ENCODE results near the gene C14orf180.

The C14orf180 gene

GRCh38 chr14:104561632-104562495 lies 17.7 kb upstream of the C14orf180 start:
- no peak for DNase-seq (ENCODE audit: low spot score)

DNA sequence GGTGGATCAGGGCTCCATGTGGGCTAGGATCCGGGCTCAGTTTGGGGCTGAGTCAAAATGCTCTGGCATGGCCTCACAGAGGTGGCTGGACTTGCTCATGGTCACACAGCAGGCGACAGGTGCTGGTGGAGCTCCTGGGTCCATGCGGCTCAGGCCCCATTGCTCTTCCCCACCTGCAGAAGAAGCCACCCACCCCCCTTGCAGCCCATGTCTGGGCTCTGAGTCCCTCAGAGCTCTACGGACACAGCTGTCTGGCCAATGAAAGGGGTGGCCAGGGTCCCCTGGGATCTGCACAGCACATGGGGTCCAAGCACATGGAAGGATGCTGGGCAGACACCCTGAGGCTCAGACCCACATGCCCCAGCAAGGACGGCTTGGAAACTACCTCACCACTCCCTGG lies 17.0 kb upstream of the C14orf180 start:
- no peak for DNase-seq (ENCODE audit: low spot score)

GRCh38 chr14:104563191-104563741 lies 16.3 kb upstream of the C14orf180 start:
- no peak for DNase-seq (ENCODE audit: low spot score)

- peak; percentile 50 for DNase-seq (ENCODE audit: low spot score)
Observed at GRCh38 chr14:104563742-104564615, 15.6 kb upstream of the C14orf180 start.

- DNase-seq (ENCODE audit: low spot score), result no peak
Observed at GRCh38 chr14:104564744-104565679, 14.6 kb upstream of the C14orf180 start.

DNA sequence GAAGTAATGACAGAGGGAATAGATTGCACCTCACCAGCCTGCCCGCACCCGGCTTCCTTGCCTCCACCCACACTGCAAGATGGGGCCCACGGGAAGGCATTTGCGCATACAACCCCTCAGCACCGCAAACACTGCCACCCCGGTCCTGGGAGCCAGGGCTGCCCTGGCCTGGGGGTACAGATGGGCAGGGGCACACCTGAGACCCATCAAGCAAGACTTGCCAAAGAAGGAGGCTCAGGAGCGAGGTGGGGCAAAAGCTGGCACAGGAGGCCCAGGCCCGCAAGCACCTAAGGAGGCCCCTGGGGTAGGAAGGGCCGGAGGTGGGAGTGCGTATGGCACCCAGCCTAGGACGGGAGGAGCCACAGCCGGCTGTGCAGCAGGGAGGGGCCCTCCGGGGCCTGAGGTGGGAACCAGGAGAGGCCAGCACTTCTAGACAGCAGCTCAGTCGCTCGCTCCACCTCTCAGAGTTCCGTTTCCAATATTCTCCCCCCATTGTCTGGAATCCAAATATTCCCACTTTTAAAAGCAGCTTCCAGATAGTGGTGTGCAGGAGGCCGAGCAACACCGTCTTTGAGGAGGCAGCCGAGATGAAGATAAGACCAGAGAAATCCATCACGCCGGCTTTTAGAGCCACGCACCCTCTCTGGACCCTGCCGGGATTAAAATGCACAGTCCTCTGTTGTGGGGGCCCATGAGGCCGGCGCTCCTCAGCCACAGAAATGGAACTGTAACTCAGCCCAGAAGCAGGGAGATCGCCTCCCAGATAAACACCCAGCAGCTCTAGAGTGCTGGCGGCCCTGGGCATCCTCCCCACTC lies 12.2 kb upstream of the C14orf180 start:
- no peak for DNase-seq (ENCODE audit: low spot score)

GRCh38 chr14:104567957-104568225 lies 11.7 kb upstream of the C14orf180 start:
- no peak for DNase-seq (ENCODE audit: low spot score)

GRCh38 chr14:104568620-104569019 lies 10.9 kb upstream of the C14orf180 start:
- DNase-seq (ENCODE audit: low spot score), result no peak

DNA sequence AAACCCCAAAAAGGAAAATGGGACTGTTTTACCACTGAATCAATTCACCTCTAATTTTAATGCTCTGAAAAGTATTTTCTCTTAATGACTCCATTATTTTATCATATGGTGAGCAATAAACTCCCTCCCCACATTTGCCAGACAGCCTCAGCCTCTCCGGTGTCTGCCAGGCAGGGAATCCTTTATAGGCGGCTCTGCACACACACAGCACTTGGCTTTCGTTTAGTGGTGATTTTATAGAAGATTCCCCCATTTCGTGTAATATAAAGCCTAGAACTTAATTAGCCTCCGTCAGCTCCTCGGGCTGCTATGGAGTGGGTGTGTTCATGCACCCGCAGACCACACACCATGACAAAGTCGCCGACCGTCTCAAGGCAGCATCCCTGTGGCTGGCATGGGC lies 10.1 kb upstream of the C14orf180 start:
- DNase-seq (ENCODE audit: low spot score), result no peak

DNA sequence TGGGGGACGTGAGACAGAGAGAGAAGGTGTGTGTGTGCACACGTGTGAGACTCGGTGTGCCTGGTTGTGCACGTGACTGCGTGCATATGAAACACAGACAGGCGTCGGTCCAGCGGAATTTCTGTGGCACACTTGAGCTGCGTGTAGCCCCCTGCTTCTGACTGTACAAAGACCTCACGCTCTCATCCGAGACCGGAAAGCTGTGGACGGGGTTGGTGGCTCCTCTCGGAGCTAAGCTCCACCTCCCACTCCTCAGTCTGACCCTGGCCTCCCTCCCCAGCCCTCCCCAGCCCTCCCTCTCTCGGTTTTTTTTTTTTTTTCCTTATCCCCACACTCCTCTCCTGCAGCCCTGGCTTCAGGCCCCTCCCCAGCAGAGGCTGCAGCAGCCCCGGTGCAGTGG lies 8.3 kb upstream of the C14orf180 start:
- DNase-seq (ENCODE audit: low spot score), result no peak

DNA sequence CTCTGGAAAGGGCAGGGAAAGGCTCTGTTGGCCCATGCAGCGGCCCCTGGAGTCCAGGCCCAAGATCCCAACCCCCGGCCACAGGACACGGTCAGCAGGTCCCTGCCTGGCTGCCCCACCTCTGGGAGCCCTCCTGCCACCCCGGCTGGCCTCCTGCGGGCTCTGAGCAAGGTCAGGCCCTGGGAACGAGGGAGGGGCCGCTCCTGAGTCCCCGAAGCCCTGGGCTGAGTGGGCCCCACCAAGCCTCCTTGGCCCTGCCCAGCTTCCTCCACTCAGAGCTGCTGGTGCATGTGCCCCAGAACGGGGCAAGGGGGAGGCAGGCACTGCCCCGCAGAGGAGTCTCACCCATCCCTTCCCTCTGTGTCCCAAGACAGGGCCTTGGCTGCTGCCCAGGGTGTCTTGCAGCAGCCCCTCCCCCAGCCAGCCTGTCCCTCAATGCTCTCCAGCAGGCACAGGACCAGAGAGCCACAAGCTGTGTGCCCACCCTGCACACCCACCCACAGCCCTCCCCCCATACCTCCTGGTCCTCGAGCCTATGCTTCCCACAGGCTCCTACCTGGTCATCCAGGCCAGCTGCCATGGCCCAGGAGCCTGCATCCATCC lies 7.4 kb upstream of the C14orf180 start:
- no peak for DNase-seq (ENCODE audit: low spot score)

DNA sequence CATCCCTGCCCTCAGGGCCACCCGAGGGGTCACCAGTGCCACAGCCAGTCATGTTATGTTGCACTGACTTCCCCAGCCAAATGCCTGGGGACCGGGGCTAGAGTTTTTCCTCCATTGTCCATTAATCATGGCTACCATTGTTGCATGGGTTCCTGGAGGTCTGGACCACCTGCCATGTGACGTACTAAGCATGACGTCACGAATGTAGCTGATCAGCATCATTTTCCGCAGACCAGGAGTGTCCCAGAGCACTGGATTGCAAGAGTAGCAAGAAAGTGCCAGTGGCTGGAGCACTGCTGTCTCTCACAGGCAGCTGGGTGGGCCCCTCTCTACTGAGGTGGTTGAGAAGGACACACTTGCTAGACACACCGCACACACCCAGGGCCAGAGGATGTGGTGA lies 6.9 kb upstream of the C14orf180 start:
- no peak for DNase-seq (ENCODE audit: low spot score)

DNA sequence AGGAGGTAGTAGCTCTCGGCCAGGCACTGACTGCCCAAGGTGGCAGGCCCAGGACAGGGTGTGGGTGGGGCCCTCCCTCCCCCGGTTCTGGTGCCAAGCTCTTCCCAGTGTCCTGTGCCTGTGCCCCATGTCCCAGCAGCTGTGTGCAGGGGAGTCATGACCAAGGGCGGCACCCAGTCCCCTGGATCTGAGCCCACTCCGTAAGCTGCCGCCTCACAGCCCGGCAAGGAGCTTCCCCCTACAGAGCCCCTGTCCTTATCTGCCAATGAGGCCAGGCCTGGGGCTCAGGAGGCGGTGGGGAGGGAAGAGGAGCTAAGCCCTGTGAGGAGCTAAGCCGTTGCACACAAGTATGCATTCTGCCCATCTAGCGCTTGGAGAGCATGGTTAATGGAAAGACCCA lies 5.6 kb upstream of the C14orf180 start:
- no peak for DNase-seq (ENCODE audit: low spot score)

- no peak for DNase-seq (ENCODE audit: low spot score)
Observed at GRCh38 chr14:104574536-104574935, 5.0 kb upstream of the C14orf180 start.

DNA sequence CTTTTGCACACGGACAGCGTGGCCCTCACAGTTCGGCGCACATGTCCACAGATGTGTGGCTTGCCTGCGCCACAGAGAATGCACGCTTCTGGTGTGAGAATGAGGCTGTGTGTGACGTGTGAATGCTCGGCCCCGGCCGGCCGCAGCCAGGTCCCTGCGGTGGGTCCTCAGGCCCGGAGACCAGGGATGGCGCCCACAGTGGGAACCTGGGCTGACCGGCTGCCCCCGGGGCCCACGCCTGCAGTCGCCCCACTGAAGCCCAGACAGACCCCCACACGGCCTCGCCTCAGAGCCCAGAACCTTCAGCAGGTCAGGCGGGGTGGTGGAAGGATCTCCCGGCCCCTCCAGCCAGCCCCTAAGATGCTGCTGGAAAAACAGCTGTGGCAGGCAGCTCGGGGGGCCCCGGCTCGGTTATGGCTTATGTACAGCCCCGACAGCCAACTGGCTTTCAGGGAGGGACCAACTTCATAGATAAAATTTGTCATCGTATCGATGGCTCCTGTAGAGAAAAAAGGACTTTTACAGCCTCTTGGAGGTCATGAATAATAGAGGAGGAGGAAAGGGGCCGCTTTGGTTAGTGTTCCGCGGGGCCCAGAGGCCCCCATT lies 4.5 kb upstream of the C14orf180 start:
- DNase-seq (ENCODE audit: low spot score), result no peak

DNA sequence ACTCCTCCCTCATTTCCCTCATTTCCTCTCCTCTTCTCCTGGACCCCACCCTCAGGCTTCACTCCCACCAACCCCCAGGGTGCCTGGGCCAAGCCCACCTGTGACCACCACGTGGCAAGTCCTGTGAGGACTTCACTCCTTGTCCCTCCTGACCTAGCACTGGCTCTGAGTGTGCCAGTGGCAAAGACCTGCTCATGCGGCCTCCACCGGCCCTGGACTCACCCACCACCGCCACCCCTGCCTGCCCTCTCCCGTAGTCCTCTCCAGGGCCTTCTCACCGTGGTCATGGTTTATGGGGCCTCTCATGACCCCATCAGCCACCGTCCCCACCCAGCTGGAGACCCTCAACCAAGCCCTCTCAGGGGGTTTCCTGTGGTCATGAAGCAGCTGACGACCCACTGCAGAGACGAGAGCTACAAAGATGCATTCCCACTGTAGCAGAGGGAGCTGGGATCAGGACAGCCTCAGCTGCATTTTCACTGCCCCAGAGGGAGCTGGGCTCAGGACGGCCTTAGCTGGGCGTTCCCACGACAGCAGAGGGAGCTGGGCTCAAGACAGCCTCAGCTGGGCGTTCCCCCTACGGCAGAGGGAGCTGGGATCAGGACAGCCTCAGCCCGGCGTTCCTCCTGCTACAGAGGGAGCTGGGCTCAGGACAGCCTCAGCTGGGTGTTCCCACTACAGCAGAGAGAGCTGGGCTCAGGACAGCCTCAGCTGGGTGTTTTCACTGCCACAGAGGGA lies 3.2 kb upstream of the C14orf180 start:
- no peak for DNase-seq (ENCODE audit: low spot score)

- DNase-seq (ENCODE audit: low spot score), result no peak
Observed at GRCh38 chr14:104576970-104577332, 2.6 kb upstream of the C14orf180 start.

DNA sequence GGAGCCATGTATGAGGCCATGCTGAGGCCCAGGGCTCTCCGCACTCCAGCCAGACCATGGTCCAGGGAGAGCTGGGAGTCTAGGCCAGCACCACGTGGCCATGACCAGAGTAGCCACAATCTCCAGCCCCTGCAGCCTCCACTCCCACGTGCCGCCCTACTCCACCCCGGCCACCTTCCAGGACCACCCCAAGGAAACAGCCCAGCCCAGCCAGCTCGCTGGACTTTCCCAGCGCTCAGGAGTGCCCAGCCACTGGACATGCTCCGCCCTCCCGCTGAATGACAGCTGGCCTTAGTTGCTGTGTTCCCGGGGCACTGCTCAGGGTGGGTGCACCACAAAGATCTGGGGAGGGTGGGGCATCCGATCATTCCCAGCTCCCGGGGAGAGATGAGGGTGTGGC lies 2.1 kb upstream of the C14orf180 start:
- DNase-seq (ENCODE audit: low spot score), result no peak

DNA sequence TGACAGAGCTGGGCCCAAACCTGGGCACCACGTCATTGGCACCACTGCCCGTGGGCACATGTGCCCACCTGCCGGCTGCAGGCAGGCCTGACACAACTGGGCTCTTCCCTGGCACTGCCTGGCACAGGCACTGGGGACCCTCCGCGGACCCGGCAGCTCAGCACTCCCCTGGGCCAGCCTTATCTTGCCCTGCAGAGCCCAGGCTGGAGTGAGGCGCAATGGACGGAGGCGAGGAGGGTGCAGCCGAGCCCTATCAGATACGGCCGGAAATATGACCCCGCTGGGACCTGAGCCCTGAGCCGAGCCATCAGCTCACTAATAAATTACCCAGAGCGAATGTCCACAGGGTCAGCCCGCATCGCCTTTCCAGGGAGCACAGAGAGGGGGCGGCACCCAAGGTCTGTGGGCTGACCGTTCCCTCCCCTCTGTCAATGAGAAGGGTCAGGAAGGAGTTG lies 1.7 kb upstream of the C14orf180 start:
- no peak for DNase-seq (ENCODE audit: low spot score)
